Astrocyte (in vitro differentiated cells and primary cell): ENCODE data around the gene SNCAIP. TPM values are rescaled to one million over a fixed set of nuclear protein-coding genes. Genes with fewer than 3 reads are reported as not detected.

Source experiments
- DNase-seq: peaks from one replicate; pipeline ENCODE4 v3.0.0-alpha.2; 2010; ENCODE audit warnings: low read depth
- FAIRE-seq: peaks from 2 replicates; lab custom pipeline; 2011; peaks lifted over from hg19 to GRCh38; lab: Jason Lieb, UNC
- H2AFZ ChIP-seq: 2 replicates; pipeline ENCODE4 v1.6.0; 2012; ENCODE audit warnings: low read depth, low read length, inconsistent platforms
- H3K27ac ChIP-seq: 2 replicates; pipeline ENCODE4 v1.5.1; 2011; ENCODE audit warnings: low read depth, low read length, inconsistent platforms
- H3K27me3 ChIP-seq: 2 replicates; pipeline ENCODE4 v1.6.0; 2011; ENCODE audit warnings: low read length, inconsistent platforms; ENCODE audit not compliant: insufficient read depth
- H3K36me3 ChIP-seq: 2 replicates; pipeline ENCODE4 v1.5.1; 2011; ENCODE audit warnings: low read length, inconsistent platforms; ENCODE audit not compliant: insufficient read depth
- H3K4me1 ChIP-seq: 2 replicates; pipeline ENCODE4 v1.5.1; 2011; ENCODE audit warnings: low read length, inconsistent platforms; ENCODE audit not compliant: insufficient read depth
- H3K4me2 ChIP-seq: 2 replicates; pipeline ENCODE4 v1.6.0; 2012; ENCODE audit warnings: low read length, inconsistent platforms
- H3K4me3 ChIP-seq: 2 replicates; pipeline ENCODE4 v1.5.1; 2011; ENCODE audit warnings: low read depth, mild to moderate bottlenecking, low read length, inconsistent platforms; ENCODE audit not compliant: insufficient read depth
- H3K79me2 ChIP-seq: 2 replicates; pipeline ENCODE4 v1.6.0; 2012; ENCODE audit warnings: mild to moderate bottlenecking, low read length, inconsistent platforms; ENCODE audit not compliant: insufficient read depth
- H3K9ac ChIP-seq: 2 replicates; pipeline ENCODE4 v1.6.0; 2012; ENCODE audit warnings: mild to moderate bottlenecking, low read length, inconsistent platforms
- H3K9me3 ChIP-seq: 2 replicates; pipeline ENCODE4 v1.5.1; 2012; ENCODE audit warnings: low read depth, mild to moderate bottlenecking, low read length, inconsistent platforms; ENCODE audit not compliant: insufficient read depth
- H4K20me1 ChIP-seq: 2 replicates; pipeline ENCODE4 v1.6.0; 2012; ENCODE audit warnings: low read length, inconsistent platforms; ENCODE audit not compliant: insufficient read depth
- H3K27ac Mint-ChIP-seq: one replicate; pipeline ENCODE4 v1.8.0; 2021; ENCODE audit warnings: mild to moderate bottlenecking, mixed read lengths; ENCODE audit not compliant: unreplicated experiment
- H3K27me3 Mint-ChIP-seq: one replicate; pipeline ENCODE4 v1.8.0; 2021; ENCODE audit warnings: low read depth, mixed read lengths; ENCODE audit not compliant: unreplicated experiment
- H3K36me3 Mint-ChIP-seq: one replicate; pipeline ENCODE4 v1.8.0; 2021; ENCODE audit warnings: low read depth, mixed read lengths; ENCODE audit not compliant: unreplicated experiment
- H3K4me1 Mint-ChIP-seq: one replicate; pipeline ENCODE4 v1.8.0; 2021; ENCODE audit warnings: low read depth, mixed read lengths; ENCODE audit not compliant: unreplicated experiment
- H3K4me3 Mint-ChIP-seq: one replicate; pipeline ENCODE4 v1.8.0; 2021; ENCODE audit warnings: mild to moderate bottlenecking, moderate library complexity, mixed read lengths; ENCODE audit not compliant: unreplicated experiment
- H3K9me3 Mint-ChIP-seq: one replicate; pipeline ENCODE4 v1.8.0; 2021; ENCODE audit warnings: mild to moderate bottlenecking, mixed read lengths; ENCODE audit not compliant: unreplicated experiment
- CTCF ChIP-seq: IDR thresholded peaks from 2 replicates; pipeline ENCODE4 v1.5.1; 2011; ENCODE audit warnings: low read depth, mild to moderate bottlenecking, inconsistent platforms, low read length, moderate library complexity; ENCODE audit not compliant: insufficient read depth
- EZH2 ChIP-seq: IDR thresholded peaks from 2 replicates; pipeline ENCODE4 v1.6.1; 2012; ENCODE audit warnings: mild to moderate bottlenecking, low read length, inconsistent platforms; ENCODE audit not compliant: insufficient read depth
- total RNA-seq: library from RNA; stranded (reverse); gene quantifications from 2 replicates; pipeline ENCODE4 v1.2.1, GENCODE V29; 2021

SNCAIP gene
- total RNA-seq, 1 donor from 2014 or later = 1.7 TPM

GRCh38 chr5:122402955-122403685, 91.1 kb downstream of the SNCAIP start:
- DNase-seq (no peak), FAIRE-seq (no peak)
- Histone ChIP-seq H2AFZ (no peak overlapping the region), H4K20me1 (no peaks in the 10 kb centered on the region), H3K4me1 (no peaks in the 10 kb centered on the region), H3K27me3 (no peaks in the 10 kb centered on the region), H3K4me3 (no peak overlapping the region), H3K36me3 (no peaks in the 10 kb centered on the region), H3K27ac (no peak overlapping the region), H3K4me2 (no peak overlapping the region), H3K9me3 (no peaks in the 10 kb centered on the region), H3K9ac (no peak overlapping the region), H3K79me2 (no peaks in the 10 kb centered on the region)
- peaks cover 5% of the 10 kb centered on the region for H3K27me3 Mint-ChIP-seq
- H3K4me1 Mint-ChIP-seq = no peaks in the 10 kb centered on the region
- H3K36me3 Mint-ChIP-seq = no peaks in the 10 kb centered on the region
- no peaks in the 10 kb centered on the region for H3K9me3 Mint-ChIP-seq
- no peak for TF ChIP-seq EZH2
- TF ChIP-seq CTCF = no peak
- H3K27ac Mint-ChIP-seq = no peak overlapping the region
- H3K4me3 Mint-ChIP-seq = no peak overlapping the region

- no peaks in the 10 kb centered on the region for H3K36me3 ChIP-seq
- no peak overlapping the region for H2AFZ ChIP-seq
- no peak overlapping the region for H3K27ac ChIP-seq
- DNase-seq (no peak), FAIRE-seq (no peak)
- TF ChIP-seq EZH2 = no peak
- no peak overlapping the region for H3K4me3 ChIP-seq
- H3K4me1 ChIP-seq = no peaks in the 10 kb centered on the region
- Mint-ChIP-seq H3K4me3 (no peak overlapping the region), H3K27ac (no peak overlapping the region), H3K4me1 (no peaks in the 10 kb centered on the region), H3K36me3 (no peaks in the 10 kb centered on the region), H3K27me3 (peaks cover 5% of the 10 kb centered on the region), H3K9me3 (no peaks in the 10 kb centered on the region)
- no peaks in the 10 kb centered on the region for H3K27me3 ChIP-seq
- no peak overlapping the region for H3K9ac ChIP-seq
- no peaks in the 10 kb centered on the region for H3K79me2 ChIP-seq
- H3K9me3 ChIP-seq = no peaks in the 10 kb centered on the region
- H3K4me2 ChIP-seq = no peak overlapping the region
- H4K20me1 ChIP-seq = no peaks in the 10 kb centered on the region
These were observed 92.0 kb downstream of the SNCAIP start for GRCh38 chr5:122404018-122404417.

GRCh38 chr5:122404653-122405362, 92.8 kb downstream of the SNCAIP start:
- H3K9ac ChIP-seq = no peak overlapping the region
- H4K20me1 ChIP-seq = no peaks in the 10 kb centered on the region
- Mint-ChIP-seq H3K36me3 (no peaks in the 10 kb centered on the region), H3K4me1 (no peaks in the 10 kb centered on the region), H3K4me3 (no peak overlapping the region), H3K27me3 (peaks cover 5% of the 10 kb centered on the region), H3K27ac (no peak overlapping the region), H3K9me3 (no peaks in the 10 kb centered on the region)
- H3K27me3 ChIP-seq = no peaks in the 10 kb centered on the region
- H3K4me2 ChIP-seq = no peak overlapping the region
- H3K9me3 ChIP-seq = no peaks in the 10 kb centered on the region
- DNase-seq (no peak), FAIRE-seq (no peak)
- no peak overlapping the region for H3K27ac ChIP-seq
- H3K4me3 ChIP-seq = no peak overlapping the region
- H2AFZ ChIP-seq = no peak overlapping the region
- no peak for TF ChIP-seq CTCF
- TF ChIP-seq EZH2 = no peak
- H3K4me1 ChIP-seq = no peaks in the 10 kb centered on the region
- H3K79me2 ChIP-seq = no peaks in the 10 kb centered on the region
- H3K36me3 ChIP-seq = no peaks in the 10 kb centered on the region
